GM10847 (cell line): Measurements from ENCODE around the gene CEP192.

ENCODE experiments used
- POLR2A ChIP-seq: IDR thresholded peaks from 2 replicates; pipeline ENCODE4 v1.6.1; 2011; ENCODE audit not compliant: insufficient read length; ENCODE audit errors: extremely low read depth

CEP192 gene

DNA sequence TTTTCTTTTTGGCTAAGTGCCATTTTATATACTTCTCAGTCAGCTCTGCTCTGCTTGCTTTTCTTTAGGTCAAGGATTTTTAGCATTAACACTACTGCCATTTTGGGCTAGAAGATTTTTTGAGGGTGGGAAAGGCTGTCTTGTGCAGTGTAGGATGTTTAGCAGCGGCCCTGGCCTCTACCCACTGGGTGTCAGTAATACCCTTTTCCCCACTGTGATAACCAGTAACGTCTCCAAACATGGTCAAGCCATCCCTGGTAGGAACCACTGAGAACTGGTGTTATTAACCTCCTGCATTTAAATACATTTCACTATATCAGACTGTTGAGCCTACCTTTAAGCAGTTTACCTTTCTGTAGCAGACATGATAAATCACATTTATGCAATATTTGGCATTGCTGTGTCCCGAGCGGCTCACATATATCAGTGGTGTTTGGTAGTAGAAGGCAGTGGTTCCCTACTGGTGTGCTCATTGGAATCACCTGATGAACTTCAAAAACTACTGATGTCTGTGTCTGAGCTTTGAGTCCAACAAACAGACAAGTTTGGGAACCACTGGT, 70.5 kb downstream of the CEP192 start:
- no peak for TF ChIP-seq POLR2A

DNA sequence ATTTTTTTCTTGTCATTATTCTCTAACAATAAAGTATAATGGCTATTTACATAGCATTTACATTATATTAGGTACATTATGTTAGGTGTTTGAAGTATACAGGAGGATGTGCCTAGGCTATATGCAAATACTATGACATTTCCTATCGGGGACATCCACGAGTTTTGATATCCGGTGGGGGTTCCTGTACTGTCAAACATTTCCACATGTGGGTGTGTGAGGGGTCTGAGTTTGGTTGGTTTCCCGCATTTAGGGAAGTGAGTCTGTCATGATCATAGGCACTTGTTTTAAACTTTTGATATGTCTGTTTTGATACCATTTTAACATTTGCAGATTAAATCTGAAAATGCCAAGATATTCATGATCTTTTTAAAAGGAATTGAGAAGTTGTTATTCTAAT, 76.0 kb downstream of the CEP192 start:
- no peak for TF ChIP-seq POLR2A

DNA sequence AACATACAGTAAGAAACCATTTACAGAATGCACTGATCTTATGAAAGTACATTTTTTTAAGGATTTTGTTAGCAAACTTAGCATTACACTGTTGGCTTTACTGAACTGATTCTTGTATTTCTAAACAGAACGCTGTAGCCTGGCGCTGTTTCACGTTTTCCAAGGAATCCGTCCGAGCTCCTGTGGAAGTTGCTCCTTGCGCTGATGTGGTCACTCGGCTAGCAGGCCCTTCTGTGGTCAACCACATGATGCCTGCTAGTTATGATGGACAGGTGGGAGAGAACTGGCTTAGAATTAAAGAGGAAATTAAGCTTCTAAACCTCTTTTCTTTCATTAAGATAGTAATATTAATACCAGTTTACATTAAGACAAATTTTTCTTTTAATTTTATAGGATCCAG, 76.8 kb downstream of the CEP192 start:
- TF ChIP-seq POLR2A = no peak

DNA sequence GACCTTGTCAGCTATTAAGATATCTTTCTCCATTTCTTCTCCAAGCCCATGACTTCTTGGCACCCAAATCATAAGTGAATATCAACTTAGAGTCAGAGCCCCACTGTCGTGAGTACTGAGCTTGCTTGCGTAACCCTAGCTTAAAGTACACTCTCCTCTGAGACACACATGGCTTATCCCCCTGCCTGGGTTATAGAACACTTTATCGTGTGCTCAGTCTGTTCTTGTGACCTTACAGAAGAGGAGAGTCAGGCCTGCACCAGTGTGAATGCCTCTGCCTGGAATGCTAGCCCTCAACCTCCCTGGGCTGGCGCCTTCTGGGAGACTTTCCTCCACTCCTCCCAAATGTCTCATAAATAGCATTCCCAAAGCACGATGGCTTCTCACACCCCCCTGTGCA, 79.3 kb downstream of the CEP192 start:
- no peak for TF ChIP-seq POLR2A

DNA sequence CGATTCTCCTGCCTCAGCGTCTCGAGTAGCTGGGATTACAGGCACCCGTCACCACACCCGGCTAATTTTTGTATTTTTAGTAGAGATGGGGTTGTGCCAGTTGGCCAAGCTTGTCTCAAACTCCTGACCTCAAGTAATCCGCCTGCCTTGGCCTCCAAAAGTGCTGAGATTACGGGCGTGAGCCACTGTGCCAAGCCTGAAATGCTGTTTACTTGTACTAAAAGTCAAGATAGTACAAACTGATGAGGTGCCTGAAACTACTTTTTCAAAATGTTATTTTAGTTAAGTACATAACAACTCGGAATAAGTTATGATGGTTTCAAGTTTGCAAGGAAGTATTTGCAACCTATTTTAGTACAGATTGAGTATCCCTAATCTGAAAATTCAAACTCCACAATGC, 85.7 kb downstream of the CEP192 start:
- TF ChIP-seq POLR2A = no peak

DNA sequence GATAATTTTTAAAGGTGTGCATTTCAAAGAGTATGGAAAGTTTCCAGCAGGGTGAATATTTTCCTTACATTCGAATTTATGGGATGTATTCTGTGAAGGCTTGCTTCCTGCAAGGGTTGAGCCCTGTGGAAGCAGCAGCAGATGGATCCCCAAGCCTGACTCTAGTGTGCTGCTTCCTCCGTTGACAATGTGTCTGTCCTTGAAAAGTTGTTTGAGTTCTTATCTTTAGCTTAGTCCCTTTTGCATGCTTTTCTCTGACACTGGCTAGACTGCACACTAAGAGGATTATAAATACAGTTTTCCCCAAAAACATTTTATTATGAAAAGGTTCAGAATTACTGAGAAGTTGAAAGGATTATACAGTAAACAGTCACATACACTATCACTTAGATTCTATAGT, 86.3 kb downstream of the CEP192 start:
- TF ChIP-seq POLR2A = no peak

DNA sequence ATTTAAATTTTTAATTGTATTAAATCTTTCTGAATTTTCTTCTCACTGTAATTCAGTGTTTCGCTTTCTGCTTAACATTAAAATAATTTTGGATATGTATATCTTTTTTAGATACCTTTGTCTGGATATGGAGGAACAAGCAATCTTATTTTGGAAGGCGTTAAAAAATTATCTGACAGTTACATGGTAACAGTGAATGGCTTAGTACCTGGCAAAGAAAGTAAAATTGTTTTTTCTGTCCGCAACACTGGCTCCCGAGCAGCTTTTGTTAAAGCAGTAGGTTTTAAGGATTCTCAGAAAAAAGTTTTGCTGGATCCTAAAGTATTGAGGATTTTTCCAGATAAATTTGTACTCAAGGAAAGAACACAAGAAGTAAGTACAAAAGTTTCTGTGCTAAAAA, 95.7 kb downstream of the CEP192 start:
- TF ChIP-seq POLR2A = no peak

DNA sequence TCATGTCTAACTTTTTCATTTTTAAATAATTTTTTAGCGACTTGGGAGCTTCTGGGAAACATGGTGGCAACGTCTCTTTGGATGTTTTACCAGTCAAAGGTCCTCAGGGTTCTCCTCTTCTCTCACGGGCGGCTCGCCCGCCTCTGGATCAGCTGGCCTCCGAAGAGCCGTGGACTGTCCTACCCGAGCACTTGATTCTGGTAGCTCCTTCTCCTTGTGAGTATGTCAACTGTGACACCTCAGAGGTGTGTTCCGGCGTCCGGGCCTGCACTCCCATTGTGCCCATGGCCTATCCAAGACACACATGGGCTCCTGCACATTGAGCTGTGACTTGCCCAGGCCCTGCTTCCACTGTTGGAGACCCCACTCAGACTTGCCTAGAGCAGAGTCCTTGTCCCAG, 104.3 kb downstream of the CEP192 start:
- TF ChIP-seq POLR2A = no peak

DNA sequence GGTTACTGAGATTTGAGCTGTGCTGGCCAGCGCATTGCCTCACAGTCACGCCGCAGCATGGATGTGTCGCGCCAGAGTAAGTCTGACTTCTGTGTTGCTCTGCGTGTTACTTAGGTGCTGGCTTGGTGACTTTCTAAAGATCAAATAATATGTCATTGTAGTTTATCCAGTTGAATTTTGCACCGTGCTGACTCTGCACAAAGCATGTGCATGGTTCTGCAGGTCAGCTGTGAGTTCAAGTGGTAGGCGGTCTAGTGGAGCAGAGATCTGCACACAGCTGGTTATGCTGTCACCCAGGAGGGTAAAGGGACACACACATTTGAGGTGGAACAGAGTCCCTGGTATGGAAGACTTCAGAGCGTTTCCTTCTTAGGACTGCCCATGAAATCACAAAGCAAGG, 105.1 kb downstream of the CEP192 start:
- no peak for TF ChIP-seq POLR2A

DNA sequence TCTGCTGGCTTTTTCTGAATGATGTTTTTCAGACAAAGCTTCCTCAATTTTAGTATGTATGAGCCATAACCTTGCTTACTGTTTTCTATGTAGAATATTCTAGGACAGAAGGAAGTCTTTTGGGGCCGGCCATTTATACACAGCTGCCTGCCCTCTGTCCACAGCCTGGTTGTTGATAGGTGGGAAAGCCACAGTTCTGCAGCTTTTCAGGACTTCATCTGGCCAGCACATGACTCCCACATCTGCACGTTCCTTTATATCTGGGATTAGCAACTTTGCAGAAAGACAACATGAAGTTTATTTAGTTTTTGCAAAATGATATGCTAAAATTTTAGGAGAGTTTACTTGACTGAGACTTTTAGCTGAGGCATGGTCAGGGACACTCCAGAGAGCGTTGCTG, 105.6 kb downstream of the CEP192 start:
- TF ChIP-seq POLR2A = no peak

DNA sequence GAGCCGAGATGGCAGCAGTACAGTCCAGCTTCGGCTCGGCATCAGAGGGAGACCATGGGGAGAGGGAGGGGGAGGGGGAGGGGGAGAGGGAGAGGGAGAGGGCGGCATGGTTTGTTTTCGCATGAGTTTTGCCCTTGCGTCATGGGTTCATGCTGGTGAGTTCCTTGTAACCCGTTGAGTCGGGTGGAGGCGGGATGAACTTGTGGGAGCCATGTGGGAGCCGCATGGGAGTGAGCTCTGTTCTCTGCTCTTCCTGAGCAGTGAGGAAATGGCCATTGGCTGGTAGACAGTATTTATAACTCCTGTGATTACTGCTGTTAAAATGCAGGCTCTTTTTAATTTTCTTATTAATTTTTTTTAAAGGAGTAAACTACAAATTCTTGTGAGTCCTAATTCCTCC, 108.0 kb downstream of the CEP192 start:
- no peak for TF ChIP-seq POLR2A

DNA sequence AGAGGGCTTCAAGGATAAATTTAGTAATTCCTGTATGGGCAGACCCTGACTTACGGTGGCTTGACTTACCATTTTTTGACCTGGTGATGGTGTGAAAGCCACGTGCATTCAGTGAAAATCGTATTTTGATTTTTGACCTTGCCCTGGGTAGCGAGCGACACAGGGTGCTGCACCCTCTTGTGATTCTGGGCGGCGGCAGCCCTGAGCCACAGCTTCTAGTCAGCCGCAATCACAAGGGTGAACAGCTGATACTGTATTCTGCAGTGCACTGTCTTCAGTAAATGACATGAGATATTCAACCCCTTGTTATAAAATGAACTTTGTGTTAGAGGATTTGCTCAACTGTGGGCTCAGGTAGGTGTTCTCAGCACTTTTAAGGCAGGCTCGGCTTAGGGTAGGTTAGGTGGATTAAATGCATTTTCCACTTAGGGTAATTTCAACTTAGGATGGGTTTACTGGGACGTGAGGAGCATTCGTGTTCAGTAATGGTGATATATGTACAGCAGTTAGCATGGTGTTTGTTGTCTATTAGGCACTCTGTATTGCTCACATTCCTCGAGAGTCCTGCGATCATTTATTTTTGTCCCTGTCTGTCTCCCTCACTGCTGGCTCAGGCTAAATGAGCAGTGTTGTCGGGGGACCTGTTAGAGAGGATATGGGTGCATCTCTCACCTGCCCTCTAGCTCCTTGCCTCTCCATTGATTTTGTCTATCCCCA, 109.9 kb downstream of the CEP192 start:
- no peak for TF ChIP-seq POLR2A

DNA sequence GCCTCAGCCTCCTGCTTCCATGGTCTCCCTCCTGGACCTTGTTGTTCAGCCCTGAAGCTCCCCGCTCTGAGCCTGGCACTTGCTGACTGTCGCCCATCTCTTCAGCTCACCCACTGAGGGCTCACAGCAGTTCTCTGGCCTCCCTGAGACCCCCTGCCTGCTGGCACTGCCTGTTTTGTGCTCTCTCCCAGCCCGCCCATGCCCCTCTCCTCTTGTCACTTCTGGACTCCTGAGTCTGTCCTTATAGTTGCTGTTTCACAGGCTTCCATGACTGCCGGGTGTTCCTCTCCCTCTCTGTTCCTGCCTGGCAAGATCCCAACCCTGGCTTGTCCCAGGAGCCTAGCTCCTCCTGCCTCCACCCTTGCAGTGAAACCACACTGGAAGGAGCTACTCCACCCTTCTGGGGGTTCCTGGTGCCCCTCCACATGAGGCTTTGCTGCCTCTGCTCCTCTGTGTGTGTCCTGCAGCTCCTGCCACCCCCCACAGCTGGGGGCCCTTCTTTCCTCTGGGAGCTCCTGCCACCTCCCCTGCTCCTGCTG, 110.6 kb downstream of the CEP192 start:
- TF ChIP-seq POLR2A = no peak

DNA sequence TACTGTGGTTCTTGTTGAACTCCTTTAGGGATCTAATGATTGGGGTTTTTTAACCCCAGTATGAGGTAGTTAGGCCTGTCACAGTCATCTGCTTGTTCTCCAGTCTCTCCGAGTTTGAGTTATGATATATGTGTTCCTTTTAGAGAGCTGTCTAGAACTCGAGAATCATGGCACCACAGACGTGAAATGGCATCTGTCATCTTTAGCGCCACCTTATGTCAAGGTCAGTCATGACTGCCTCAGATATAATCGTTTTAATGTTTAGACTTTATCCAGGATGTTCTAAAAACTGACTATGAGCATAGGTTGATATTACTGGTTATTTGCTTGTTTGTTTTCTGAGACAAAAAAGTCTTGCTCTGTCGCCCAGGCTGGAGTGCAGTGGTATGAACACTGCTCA, 112.2 kb downstream of the CEP192 start:
- no peak for TF ChIP-seq POLR2A

DNA sequence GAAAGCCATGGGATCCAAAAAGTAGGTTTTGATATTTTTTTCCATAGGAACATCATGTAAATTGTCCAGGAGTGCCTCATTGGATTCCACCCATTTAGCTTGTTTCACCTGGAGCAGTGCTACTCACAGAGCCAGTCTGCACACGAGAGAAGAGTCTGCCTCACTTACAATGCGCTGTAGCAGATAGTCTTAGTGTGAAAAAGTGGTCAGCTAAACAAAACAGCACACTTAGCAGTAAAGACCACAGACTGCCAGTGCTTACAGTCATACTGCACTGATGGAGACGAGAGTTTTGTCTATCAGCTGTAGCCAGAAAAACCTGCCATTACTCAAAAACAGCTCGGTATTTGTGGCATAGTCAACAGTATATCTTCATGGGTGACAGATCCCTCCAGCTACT, 113.9 kb downstream of the CEP192 start:
- TF ChIP-seq POLR2A = no peak

DNA sequence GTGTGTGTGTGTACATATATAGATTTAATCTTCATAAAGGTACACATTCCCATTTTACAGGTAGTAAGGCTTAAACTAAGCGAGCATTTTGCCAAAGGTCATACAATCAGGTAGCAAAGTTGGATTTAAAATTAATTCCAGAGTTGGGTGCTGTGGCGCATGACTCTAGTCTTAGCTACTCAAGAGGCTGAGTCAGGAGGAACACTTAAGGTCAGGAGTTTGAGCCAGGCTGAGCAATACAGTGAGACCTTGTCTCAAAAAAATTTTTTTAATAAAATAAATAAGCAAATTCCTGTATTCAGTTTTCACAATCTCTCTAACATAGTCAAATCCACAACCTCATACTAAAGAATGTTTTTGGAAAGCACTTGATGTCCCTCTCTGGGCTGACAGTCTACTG, 115.9 kb downstream of the CEP192 start:
- no peak for TF ChIP-seq POLR2A

DNA sequence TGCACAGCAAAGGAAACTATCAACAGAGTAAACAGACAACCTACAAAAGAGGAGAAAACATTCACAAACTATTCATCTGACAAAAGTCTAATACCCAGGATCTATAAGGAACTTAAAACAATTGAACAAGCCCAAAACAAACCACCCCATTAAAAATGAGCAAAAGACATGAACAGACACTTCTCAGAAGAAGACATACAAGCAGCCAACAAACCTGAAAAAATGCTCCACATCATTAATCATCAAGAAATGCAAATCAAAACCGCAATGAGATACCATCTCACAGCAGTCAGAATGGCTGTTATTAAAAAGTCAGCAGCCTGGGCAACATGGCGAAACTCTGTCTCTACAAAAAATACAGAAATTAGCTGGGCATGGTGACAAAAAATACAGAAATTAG, 117.2 kb downstream of the CEP192 start:
- no peak for TF ChIP-seq POLR2A
